Kidney epithelial cell (primary cell): ENCODE data around the gene CHST11. TPM values are rescaled to one million over a fixed set of nuclear protein-coding genes. Genes with fewer than 3 reads are reported as not detected.

Source experiments
- DNase-seq: peaks from one replicate; pipeline ENCODE4 v3.0.0-alpha.2; 2010; ENCODE audit warnings: low read depth
- H3K27me3 ChIP-seq: 2 replicates; pipeline ENCODE4 v1.6.0; 2011; ENCODE audit warnings: low read length; ENCODE audit not compliant: control insufficient read depth, insufficient read depth
- H3K36me3 ChIP-seq: 2 replicates; pipeline ENCODE4 v1.5.1; 2011; ENCODE audit warnings: low read length; ENCODE audit not compliant: control insufficient read depth, insufficient read depth
- H3K4me3 ChIP-seq: 2 replicates; pipeline ENCODE4 v1.5.1; 2011; ENCODE audit warnings: low read depth, mild to moderate bottlenecking, control low read depth, low read length
- total RNA-seq: library from RNA; depleted of rRNA; stranded (reverse); fragments of >200 nt; gene quantifications from 2 replicates; pipeline ENCODE4 v1.2.3, GENCODE V29; 2015
- TF ChIP-seq, protein P1 (sequence below): IDR thresholded peaks from 2 replicates; pipeline ENCODE4 v1.5.1; 2011; ENCODE audit warnings: mild to moderate bottlenecking, moderate library complexity, low read length, control low read depth, inconsistent platforms; ENCODE audit not compliant: insufficient read depth, poor library complexity, severe bottlenecking

Gene CHST11
- total RNA-seq, 1 donor from 2014 or later, result 32.6 TPM

DNA sequence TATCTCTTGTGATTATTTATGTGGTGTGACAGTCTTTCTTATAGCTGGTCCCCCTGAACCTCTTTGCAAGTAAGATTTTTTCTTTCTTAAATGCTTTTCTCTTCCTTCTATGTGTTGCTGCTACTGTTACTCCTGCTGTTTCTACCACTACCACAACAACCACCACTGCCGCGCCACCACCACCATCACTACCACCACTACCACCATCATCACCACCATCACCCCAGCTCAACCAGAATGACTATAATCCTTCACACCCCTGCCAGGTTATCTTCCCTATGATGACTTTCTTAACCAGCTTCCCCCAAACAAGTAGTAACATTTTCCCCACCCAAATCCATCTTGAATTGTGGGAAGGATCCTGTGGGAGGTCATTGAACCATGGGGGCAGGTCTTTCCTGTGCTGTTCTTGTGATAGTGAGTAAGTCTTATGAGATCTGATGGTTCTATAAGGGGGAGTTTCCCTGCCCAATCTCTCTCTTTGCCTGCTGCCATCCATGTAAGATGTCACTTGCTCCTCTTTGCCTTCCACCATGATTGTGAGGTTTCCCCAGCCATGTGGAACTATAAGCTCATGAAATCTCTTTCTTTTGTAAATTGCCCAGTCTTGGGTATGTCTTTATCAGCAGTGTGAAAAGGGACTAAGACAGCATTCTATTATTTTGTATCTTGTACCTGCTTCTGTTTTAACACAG lies 52.2 kb downstream of the CHST11 start:
- DNase-seq, result no peak
- TF ChIP-seq, protein P1, sequence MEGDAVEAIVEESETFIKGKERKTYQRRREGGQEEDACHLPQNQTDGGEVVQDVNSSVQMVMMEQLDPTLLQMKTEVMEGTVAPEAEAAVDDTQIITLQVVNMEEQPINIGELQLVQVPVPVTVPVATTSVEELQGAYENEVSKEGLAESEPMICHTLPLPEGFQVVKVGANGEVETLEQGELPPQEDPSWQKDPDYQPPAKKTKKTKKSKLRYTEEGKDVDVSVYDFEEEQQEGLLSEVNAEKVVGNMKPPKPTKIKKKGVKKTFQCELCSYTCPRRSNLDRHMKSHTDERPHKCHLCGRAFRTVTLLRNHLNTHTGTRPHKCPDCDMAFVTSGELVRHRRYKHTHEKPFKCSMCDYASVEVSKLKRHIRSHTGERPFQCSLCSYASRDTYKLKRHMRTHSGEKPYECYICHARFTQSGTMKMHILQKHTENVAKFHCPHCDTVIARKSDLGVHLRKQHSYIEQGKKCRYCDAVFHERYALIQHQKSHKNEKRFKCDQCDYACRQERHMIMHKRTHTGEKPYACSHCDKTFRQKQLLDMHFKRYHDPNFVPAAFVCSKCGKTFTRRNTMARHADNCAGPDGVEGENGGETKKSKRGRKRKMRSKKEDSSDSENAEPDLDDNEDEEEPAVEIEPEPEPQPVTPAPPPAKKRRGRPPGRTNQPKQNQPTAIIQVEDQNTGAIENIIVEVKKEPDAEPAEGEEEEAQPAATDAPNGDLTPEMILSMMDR, result no peak
- Histone ChIP-seq H3K4me3 (no peak overlapping the region), H3K27me3 (no peaks in the 10 kb centered on the region), H3K36me3 (no peaks in the 10 kb centered on the region)

DNA sequence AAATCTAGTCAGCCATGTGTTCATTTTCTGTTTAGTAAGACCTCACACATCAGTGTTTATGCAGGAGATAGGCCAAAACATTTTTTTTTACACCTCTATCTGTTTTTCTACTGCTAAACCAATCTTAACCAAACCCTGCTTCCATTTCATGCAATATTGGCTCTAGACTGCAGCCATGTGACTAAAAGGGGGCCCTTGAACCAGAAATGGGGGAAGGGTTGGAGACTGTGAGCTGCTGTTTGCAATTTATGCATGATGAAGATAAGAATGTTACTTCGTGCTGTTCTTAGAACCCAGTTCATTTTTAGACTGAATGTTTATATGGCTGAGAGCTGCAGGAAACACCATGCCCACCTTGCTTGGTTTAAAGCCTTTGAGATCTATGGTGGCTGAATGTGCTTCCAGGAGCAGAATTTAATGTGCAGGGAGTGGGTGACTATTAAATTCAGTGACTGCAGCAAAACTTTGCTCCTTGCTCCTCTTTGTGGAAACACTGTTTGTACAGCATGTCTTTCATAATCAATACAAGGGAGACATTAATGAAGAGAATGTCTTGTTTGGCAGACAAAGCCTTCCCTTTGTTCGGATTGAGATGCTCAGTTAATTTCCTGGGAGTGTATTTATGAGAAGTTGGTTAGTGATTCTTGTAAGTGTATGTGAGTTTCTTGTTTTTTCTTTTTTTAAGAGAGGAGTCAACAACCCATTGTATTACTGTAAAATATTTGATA lies 53.6 kb downstream of the CHST11 start:
- no peak for DNase-seq
- TF ChIP-seq, protein P1, result no peak

DNA sequence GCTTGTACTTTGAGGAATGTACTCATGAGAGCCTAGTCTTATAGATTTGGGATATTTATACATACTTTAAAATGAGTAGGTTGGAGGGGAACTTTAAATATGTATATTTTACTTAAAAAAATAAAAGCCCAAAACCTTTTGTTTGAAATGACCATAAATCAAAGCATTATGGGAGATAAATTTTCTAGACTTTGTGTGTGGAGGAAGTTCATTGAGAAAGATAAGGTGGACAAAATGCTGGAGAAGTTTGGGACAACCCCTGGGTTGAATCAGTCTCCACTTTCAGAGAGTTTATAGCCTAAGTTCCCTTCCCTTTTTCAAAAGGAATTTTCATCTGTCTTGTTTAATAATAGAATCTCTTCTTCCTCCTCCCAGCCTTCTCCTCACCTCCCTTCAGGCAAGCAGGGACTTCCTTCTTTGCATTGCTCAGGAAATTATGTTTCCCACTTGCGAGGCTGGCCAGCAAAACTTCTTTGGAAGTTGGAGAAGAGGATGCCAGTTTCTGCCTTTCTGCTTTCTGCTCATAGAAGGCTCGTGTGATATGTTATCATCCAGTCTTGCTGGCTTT lies 54.2 kb downstream of the CHST11 start:
- Histone ChIP-seq H3K4me3 (no peak overlapping the region), H3K36me3 (no peaks in the 10 kb centered on the region), H3K27me3 (no peaks in the 10 kb centered on the region)
- TF ChIP-seq, protein P1, result no peak
- DNase-seq, result no peak

More for the DNA sequence above, 53.6 kb downstream of the CHST11 start:
- Histone ChIP-seq H3K4me3 (no peak overlapping the region), H3K27me3 (no peaks in the 10 kb centered on the region), H3K36me3 (no peaks in the 10 kb centered on the region)

DNA sequence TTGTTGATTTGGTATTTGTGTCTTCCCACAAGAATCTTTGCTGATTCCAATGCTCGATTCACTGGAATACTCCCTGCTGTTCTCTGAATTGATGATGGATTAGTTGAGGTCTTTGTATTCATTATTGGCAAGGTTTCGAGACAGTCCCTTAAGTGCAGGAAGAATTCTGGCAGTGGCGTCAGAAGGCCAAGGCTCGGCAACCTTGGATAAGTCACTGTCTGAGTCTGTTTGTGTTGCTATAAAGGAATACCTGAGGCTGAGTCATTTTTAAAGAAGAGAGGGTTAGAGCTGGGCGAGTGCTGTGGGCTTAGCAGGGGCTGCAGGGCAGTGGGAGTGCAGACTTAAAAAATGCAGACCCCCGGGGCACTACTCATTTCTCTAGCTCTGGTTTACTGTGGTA lies 56.9 kb downstream of the CHST11 start:
- Histone ChIP-seq H3K36me3 (no peaks in the 10 kb centered on the region), H3K4me3 (no peak overlapping the region), H3K27me3 (no peaks in the 10 kb centered on the region)
- no peak for DNase-seq
- TF ChIP-seq, protein P1, result no peak

DNA sequence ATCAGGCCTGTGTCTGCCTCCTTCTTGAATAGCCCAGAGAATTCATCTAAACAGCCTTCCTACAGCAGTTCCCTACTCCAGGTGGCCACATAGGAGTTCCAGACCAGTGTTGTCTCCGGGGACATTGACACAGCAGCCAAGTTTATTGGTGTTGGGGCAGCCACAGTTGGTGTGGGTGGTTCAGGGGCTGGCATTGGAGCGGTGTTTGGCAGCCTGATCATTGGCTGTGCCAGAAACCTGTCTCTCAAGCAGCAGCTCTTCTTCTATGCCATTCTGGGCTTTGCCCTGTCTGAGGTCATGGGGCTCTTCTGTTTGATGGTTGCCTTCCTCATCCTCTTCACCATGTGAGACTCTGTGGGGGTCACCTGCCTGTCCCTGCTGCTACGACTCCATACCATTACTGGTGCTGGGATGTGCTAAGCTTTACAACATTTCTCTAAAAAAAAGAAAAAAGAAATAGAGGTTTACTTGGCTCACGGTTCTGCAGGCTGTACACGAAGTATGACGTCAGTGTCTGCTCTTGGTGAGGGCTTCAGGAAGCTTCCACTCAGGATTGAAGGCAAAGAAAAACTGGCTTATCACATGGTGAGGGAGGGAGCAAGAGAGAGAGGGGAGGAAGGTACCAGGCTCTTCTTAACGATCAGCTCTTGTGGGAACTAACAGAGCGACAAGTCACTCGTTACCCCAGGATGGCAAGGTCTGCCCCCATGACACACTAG lies 57.5 kb downstream of the CHST11 start:
- Histone ChIP-seq H3K27me3 (no peaks in the 10 kb centered on the region), H3K36me3 (no peaks in the 10 kb centered on the region), H3K4me3 (no peak overlapping the region)
- TF ChIP-seq, protein P1, result no peak
- DNase-seq, result no peak
